AG10803 (cell line): Measurements from ENCODE around the gene CSRP1.
A peak's percentile ranks its signal among the peaks of the same experiment; 100 is the strongest.

Source experiments
- DNase-seq: peaks from one replicate; pipeline ENCODE4 v3.0.0; 2010; ENCODE audit warnings: low read depth
- H3K4me3 ChIP-seq: 2 replicates; pipeline ENCODE4 v1.5.1; 2011; ENCODE audit warnings: mild to moderate bottlenecking, low read length, control low read depth
- TF ChIP-seq, protein P1 (sequence below): conservative IDR thresholded peaks from 2 replicates; pipeline ENCODE4 v1.5.1; 2011; ENCODE audit warnings: mild to moderate bottlenecking, low read length, control low read depth, inconsistent platforms

The CSRP1 gene

DNA sequence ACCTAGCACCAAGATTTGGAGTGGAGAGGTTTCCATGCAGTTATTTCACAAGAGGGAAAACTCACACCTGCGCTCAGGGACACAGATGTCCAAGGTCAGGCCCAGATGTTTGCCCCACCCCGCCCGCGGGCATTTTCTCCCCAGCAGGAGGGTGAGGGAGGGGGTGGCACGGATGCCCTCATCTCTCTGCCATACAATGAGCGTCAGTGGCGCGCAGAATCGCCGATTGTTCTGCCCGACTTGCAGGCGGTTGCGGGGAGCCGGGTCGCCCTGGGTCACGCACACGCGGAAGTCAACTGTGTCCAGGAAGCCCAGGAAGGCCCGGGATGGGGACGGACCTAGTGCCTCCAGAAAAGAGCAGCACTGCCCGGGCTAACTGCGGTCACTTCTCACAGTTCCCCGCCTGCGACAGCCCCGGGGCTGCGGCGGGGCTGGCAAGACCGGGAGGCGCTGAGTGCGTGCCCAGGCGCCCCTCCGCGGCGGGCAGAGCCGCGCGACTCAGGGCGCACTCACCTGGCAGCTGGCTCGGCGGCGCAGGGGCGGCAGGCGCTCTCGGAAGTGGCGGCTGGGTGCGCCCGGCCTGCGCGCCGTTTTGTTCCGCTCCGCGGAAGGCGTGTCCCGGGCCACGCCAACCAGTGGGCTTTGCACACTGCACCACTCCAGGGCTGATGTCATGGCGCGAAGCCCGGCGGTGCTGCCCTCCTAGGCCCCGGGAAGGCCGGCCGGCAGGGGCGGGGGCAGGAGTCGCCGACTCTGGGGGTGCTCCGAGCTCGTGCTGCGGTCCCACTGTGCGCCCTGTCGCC is at the start of gene CSRP1:
Gene CSRP1, minus strand, starts transcription at position 567 of the 803 bp plus-strand sequence. CDS start 10,820 bp downstream, outside the sequence.
- TF ChIP-seq, protein P1, sequence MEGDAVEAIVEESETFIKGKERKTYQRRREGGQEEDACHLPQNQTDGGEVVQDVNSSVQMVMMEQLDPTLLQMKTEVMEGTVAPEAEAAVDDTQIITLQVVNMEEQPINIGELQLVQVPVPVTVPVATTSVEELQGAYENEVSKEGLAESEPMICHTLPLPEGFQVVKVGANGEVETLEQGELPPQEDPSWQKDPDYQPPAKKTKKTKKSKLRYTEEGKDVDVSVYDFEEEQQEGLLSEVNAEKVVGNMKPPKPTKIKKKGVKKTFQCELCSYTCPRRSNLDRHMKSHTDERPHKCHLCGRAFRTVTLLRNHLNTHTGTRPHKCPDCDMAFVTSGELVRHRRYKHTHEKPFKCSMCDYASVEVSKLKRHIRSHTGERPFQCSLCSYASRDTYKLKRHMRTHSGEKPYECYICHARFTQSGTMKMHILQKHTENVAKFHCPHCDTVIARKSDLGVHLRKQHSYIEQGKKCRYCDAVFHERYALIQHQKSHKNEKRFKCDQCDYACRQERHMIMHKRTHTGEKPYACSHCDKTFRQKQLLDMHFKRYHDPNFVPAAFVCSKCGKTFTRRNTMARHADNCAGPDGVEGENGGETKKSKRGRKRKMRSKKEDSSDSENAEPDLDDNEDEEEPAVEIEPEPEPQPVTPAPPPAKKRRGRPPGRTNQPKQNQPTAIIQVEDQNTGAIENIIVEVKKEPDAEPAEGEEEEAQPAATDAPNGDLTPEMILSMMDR = no peak
- DNase-seq = peak; percentile 85
- peak within 1 kb of the TSS; percentile 81 for H3K4me3 ChIP-seq

DNA sequence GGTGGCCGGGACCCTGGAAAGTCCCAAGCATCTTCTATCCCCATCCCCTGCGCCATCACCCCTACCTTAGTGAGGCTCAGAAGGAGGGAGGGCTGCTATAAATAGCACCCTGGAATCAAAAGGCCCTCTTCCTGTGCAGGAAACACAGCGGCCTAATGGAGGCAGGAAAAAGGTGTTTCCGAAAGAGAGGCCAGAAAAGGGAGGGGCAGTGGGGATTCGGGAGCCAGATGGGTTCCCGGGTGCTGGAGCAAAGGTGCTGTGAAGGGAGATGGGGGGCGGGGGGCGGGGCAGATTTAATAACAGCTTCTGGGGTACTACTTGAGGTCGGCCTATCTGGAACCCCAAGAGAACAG is 48.6 kb upstream of the CSRP1 start:
- H3K4me3 ChIP-seq = no peak overlapping the region
- TF ChIP-seq, protein P1 = no peak
- no peak for DNase-seq

DNA sequence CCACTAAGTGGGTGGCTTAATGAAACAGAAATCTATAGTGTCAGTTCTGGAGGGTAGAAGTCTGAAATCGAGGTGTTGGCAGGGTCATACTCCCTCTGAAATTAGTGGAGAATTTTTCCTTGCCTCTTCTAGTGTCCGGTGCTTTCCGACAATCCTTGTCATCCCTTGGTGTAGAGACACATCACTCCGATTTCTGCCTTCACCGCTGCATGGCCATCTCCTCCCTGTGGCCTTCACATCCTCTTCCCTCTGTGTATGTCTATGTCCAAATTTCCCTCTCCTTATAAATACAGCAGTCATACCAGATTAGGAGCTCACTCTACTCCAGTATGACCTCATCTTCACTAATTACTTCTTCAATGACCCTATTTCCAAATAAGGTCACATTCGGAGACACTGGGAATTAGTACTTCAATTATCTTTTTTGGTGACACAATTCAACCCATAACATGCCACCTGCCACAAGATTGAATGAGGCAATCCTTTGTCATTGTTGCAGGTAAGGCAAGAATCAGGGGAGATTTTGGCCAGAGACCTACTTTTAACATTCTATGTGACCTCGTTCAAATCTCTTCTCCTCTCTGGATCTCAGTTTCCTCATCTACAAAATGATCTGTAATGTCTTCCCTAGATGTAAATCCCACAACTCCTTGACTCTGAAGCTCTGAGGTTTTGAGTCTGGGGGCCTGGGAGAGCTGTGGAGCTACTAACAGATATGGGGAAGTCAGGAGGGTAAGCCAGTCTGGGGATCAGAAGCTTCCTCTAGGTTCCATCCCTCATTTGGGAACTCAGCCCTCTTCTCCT is 48.1 kb upstream of the CSRP1 start:
- DNase-seq = no peak
- no peak overlapping the region for H3K4me3 ChIP-seq
- TF ChIP-seq, protein P1 = no peak

DNA sequence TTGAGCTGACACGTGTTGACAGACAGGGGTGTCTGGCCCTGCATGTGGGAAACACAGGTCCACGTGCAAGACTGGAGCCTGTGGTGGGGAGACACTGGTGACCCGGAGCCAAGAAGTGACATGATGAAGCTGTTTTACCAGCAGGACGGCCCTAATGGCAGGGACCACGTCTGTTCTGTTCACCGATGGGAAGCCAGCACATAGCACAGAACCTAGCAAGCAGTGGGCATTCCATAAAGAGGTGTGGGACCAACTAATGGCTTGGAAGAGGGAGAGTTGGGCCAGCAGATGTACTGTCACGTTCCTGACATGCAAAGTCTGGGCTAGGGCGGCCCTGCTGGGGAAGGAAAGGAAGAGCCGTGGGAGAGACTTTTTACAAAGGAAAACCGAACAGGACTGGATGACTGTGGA is 47.3 kb upstream of the CSRP1 start:
- TF ChIP-seq, protein P1 = no peak; the same call in 1 of the 2 replicates
- no peak overlapping the region for H3K4me3 ChIP-seq
- peak; percentile 75 for DNase-seq

DNA sequence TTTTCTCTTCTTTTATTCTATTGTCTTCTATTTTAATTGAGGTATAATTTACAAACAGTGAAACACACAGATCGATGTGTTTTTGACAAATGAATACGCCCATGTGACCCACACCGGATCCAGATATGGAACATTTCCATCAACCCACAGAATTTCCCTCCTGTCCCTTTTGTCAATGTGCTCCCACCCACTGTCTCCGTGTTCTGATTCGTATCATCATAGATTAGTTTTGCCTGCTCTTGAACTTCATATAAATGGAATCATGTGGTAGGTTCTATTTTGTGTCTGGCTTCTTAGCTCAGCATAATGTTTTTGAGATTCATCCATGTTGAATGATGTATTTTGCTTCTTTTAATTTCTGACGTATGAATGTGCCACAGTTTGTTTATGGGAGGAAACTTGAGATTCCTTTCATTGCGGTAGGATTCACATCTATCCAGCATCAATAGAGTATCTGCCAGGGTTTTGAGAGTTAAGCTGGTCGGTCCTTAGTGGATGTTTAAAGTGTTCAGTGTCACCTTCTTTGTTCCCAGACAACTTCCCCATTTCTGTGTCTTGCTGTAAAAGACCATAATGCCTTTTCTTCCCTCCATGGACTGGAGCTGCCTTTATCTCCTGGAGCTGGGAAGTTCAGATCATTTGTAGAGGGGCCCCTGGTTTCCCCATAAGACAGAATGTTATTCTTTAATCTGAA is 46.7 kb upstream of the CSRP1 start:
- TF ChIP-seq, protein P1 = no peak
- no peak overlapping the region for H3K4me3 ChIP-seq
- peak; percentile 29 for DNase-seq

DNA sequence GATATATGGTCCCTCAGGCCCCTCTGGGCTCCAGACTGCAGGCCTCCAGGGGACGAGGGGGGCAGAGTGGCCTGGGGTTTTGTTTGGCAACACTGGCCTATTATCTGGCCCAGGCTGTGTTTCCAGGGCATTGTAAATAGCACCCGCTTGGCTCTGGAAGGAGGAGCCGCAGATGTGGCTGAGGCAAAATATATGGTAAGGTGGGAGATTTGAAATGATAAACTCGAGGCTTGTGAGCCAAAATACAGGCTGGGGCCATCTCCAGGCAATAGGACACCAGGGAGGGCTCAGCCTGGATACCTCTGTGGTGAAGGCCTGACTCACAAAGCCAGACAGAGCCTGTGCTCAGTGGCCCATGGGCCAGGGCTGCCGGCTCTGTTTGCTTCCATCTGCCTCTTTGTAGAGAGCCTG is 46.0 kb upstream of the CSRP1 start:
- no peak overlapping the region for H3K4me3 ChIP-seq
- DNase-seq = peak; percentile 78
- TF ChIP-seq, protein P1 = no peak
